Measurements from ENCODE around the gene NTN1. TPM values are rescaled to one million over a fixed set of nuclear protein-coding genes. Genes with fewer than 3 reads are reported as not detected.
"Not testable (repeated sequence)": the region's sequence is repeated elsewhere in the genome, so short reads cannot be mapped to it uniquely, and the experiment has no call there.

Gene NTN1
- total RNA-seq, 1 donor from 2014 or later = 0.41 TPM

DNA sequence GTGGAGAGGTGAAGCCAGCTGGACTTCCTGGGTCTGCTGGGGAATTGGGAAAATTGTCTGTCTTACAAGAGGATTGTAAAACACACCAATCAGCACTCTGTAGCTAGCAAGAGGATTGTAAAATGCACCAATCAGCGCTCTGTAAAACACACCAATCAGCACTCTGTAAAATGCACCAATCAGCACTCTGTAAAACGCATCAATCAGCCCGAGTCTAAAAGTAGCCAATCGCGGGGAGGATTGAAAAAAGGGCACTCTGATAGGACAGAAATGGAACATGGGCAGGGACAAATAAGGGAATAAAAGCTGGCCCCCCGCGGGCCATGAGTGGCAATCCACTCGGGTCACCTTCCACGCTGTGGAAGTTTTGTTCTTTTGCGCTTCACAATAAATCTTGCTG, 130.4 kb downstream of the NTN1 start:
- H3K36me3 Mint-ChIP-seq (ENCODE audit: low read depth); H3K4me3 Mint-ChIP-seq (ENCODE audit: low read depth); H3K9me3 Mint-ChIP-seq; DNase-seq (ENCODE audit: low spot score); H3K4me1 Mint-ChIP-seq (ENCODE audit: low read depth); H3K27ac Mint-ChIP-seq; H3K27me3 Mint-ChIP-seq (ENCODE audit: low read depth); intact Hi-C loops (cut with micrococcal nuclease): not testable (repeated sequence)

DNA sequence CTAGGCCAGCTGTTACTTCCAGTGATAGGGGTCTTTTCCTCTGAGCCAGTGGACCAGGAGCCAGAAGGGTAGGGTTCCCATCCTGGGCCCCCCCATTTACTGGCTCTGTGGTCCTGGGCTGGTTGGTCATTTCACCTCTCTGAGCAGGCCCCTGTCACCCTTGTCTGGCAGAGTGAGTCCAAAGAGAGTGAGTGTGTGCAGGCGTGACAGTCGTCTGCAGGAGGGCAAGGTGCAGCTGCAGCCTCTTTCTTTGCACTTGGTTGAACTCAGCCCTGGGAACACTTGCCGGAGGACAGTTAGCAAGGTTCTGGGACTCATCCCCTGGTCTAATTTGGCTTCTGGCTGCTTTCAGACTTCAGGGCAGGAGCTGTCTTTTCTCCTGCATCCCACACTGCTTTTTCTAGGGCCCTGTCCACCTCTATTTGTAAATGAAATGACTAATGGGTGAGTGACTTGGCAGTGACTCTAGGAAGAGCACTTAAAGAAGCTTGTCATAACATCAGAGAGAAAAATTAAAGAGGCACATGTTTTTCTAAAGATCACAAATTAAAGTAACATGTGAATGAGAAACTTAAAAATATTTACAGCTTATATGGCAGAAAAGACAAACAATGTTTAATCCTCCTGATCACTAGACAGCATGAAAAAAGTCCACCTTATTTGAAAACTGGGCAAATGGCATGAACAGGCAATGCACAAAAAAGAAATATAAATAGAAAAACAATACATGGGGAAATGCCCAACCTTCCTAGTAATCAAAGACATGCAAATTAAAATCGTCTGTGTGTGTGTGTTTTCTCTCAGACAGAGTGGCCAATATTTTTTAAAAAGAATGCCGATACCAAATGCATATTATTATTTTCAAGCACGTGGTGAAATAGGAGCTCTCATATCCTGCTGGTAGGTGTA, 137.5 kb downstream of the NTN1 start:
- DNase-seq (ENCODE audit: low spot score) = no peak
- no peak overlapping the region for H3K4me3 Mint-ChIP-seq (ENCODE audit: low read depth)
- no peaks in the 10 kb centered on the region for H3K4me1 Mint-ChIP-seq (ENCODE audit: low read depth)
- no peaks in the 10 kb centered on the region for H3K27me3 Mint-ChIP-seq (ENCODE audit: low read depth)
- no peak overlapping the region for H3K27ac Mint-ChIP-seq
- no peaks in the 10 kb centered on the region for H3K9me3 Mint-ChIP-seq
- no peaks in the 10 kb centered on the region for H3K36me3 Mint-ChIP-seq (ENCODE audit: low read depth)
- intact Hi-C loops (cut with micrococcal nuclease) = no loop called here

DNA sequence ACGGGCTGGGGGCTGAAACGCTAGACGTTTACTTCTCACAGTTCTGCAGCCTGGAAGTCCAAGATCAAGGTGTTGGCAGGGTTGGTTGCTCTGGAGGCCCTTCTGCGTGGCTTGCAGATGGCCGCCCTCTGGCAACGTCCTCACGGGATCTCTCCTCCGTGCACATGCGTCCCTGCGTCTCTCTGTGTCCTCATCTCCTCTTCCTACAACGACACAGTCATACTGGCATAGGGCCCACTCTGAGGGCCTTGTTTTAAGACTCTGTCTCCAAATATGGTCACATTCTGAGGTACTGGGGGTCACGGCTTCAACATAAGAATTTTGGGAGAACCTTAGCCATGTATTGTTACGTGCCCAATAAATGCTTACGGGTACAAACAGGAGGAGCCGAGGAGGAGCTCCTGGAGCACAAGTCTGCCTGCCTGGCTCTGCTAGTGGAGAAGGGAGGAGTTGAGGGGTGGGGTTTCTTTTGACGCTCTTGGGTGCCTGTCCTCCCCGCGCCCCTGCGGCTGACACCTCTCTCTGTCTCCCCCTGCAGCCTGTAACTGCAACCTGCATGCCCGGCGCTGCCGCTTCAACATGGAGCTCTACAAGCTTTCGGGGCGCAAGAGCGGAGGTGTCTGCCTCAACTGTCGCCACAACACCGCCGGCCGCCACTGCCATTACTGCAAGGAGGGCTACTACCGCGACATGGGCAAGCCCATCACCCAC, 141.1 kb downstream of the NTN1 start:
- H3K27me3 Mint-ChIP-seq (ENCODE audit: low read depth) = no peaks in the 10 kb centered on the region
- no peaks in the 10 kb centered on the region for H3K4me1 Mint-ChIP-seq (ENCODE audit: low read depth)
- intact Hi-C loops (cut with micrococcal nuclease) = no loop called here
- H3K9me3 Mint-ChIP-seq = no peaks in the 10 kb centered on the region
- H3K27ac Mint-ChIP-seq = no peak overlapping the region
- H3K36me3 Mint-ChIP-seq (ENCODE audit: low read depth) = no peaks in the 10 kb centered on the region
- no peak for DNase-seq (ENCODE audit: low spot score)
- no peak overlapping the region for H3K4me3 Mint-ChIP-seq (ENCODE audit: low read depth)

DNA sequence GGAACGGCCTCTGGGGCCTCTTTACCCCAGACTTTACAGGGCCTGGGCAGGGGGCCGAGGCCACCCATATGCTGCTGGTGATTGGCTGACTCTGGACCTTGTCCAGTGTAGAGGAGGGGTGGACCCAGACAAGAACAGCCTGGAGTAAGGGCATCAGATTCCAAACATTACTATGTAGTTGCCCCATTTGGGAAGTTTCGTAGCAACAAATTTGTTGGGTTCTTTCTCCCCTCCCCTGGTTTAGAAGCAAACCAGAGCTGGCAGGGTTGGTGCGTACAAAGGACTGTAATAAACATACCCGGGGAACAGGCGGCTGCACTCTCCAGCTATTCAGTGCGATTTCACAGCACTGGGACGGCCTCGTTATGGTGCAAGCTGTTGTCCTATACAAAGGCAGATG, 145.5 kb downstream of the NTN1 start:
- Mint-ChIP-seq H3K4me1 (ENCODE audit: low read depth) (peaks cover 2% of the 10 kb centered on the region), H3K9me3 (no peaks in the 10 kb centered on the region), H3K4me3 (ENCODE audit: low read depth) (no peak overlapping the region), H3K36me3 (ENCODE audit: low read depth) (no peaks in the 10 kb centered on the region), H3K27me3 (ENCODE audit: low read depth) (no peaks in the 10 kb centered on the region), H3K27ac (no peak overlapping the region)
- DNase-seq (ENCODE audit: low spot score) = no peak
- intact Hi-C loops (cut with micrococcal nuclease) = no loop called here

DNA sequence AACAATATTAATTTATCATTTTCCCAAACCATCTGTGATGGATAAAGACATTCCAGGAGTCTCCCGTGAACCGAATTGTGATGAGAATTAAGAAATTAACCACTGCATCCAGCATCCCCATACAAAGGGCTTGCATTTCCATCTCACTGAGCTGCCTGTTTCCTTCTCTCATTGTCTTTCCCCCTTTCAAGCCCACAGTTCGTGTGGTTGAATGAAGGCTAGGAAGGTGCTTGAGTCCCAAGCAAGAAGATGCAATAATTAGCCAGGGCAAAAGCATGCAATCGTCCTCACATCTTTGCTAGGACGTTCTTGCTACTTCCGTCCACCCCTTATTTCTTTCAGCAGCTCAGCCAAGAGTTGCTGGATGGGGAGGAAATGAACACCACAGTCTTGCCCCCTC, 146.1 kb downstream of the NTN1 start:
- no peak overlapping the region for H3K4me3 Mint-ChIP-seq (ENCODE audit: low read depth)
- intact Hi-C loops (cut with micrococcal nuclease) = no loop called here
- no peaks in the 10 kb centered on the region for H3K9me3 Mint-ChIP-seq
- no peaks in the 10 kb centered on the region for H3K27me3 Mint-ChIP-seq (ENCODE audit: low read depth)
- no peak overlapping the region for H3K27ac Mint-ChIP-seq
- DNase-seq (ENCODE audit: low spot score) = no peak
- no peaks in the 10 kb centered on the region for H3K36me3 Mint-ChIP-seq (ENCODE audit: low read depth)
- peaks cover 2% of the 10 kb centered on the region for H3K4me1 Mint-ChIP-seq (ENCODE audit: low read depth)

DNA sequence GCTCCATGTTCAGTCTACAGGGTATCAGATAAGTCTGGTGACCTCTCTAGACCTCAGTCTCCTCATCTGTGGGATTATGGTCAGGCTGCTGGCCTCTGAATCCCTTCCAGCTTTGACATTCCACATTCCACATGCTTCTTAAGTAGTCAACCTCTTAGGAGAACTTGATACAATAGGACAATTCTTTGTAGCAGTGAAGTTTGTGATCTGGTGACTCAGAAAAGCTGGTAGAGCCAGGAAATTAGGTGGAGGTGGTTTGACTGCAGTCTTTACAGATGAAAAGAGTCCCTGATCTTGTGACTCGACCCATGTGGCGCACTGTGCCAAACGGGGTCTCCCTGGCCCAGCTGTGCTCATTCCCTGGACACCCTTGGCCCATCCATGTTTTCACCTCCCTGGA, 147.8 kb downstream of the NTN1 start:
- no peaks in the 10 kb centered on the region for H3K36me3 Mint-ChIP-seq (ENCODE audit: low read depth)
- no peak overlapping the region for H3K4me3 Mint-ChIP-seq (ENCODE audit: low read depth)
- H3K27me3 Mint-ChIP-seq (ENCODE audit: low read depth) = peaks cover 2% of the 10 kb centered on the region
- H3K9me3 Mint-ChIP-seq = no peaks in the 10 kb centered on the region
- H3K4me1 Mint-ChIP-seq (ENCODE audit: low read depth) = peaks cover 2% of the 10 kb centered on the region
- DNase-seq (ENCODE audit: low spot score) = no peak
- intact Hi-C loops (cut with micrococcal nuclease) = no loop called here
- no peak overlapping the region for H3K27ac Mint-ChIP-seq

DNA sequence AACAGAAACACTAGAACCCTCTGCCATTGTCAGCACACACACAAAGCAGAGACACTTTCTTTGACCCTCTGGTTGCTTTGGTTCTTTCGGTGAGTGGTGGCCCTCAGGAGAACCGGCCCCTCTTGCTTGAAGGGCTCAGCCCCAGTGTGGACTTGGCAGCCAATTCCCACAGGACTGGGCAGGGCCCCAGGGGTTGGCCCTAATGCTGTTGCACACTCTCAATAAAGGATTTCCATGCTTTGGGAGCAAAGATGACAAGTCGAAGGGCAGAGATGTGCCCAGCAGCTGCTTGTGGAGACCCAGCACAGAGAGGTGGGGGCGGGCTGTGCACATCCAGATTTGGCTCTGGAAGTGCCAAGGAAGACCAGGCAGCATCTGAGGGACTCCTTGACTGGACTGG, 149.0 kb downstream of the NTN1 start:
- no peak overlapping the region for H3K27ac Mint-ChIP-seq
- H3K9me3 Mint-ChIP-seq = no peaks in the 10 kb centered on the region
- H3K27me3 Mint-ChIP-seq (ENCODE audit: low read depth) = peaks cover 2% of the 10 kb centered on the region
- intact Hi-C loops (cut with micrococcal nuclease) = no loop called here
- H3K4me3 Mint-ChIP-seq (ENCODE audit: low read depth) = no peak overlapping the region
- peaks cover 2% of the 10 kb centered on the region for H3K4me1 Mint-ChIP-seq (ENCODE audit: low read depth)
- no peak for DNase-seq (ENCODE audit: low spot score)
- H3K36me3 Mint-ChIP-seq (ENCODE audit: low read depth) = no peaks in the 10 kb centered on the region

DNA sequence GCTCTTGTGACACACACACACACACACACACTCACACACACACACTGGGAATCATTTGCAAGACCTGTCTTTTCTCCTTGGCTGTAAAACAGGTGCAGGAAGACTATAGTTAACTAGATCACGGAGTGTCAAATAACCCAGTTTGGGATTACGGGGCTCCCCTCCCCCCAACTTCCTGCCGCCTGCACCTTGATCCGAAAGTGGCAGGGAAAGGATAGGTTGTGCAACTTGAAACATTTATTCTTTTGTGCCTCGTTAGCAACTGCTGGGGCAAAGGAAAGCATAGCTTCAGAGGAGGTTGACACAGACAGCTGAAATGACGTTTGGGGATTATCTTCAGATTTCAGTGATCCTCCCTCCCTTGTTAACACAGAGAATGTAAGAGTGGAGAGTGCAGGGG, 149.5 kb downstream of the NTN1 start:
- H3K9me3 Mint-ChIP-seq = no peaks in the 10 kb centered on the region
- peaks cover 2% of the 10 kb centered on the region for H3K4me1 Mint-ChIP-seq (ENCODE audit: low read depth)
- no peak overlapping the region for H3K27ac Mint-ChIP-seq
- intact Hi-C loops (cut with micrococcal nuclease) = no loop called here
- no peak overlapping the region for H3K4me3 Mint-ChIP-seq (ENCODE audit: low read depth)
- H3K36me3 Mint-ChIP-seq (ENCODE audit: low read depth) = no peaks in the 10 kb centered on the region
- DNase-seq (ENCODE audit: low spot score) = no peak
- peaks cover 2% of the 10 kb centered on the region for H3K27me3 Mint-ChIP-seq (ENCODE audit: low read depth)

DNA sequence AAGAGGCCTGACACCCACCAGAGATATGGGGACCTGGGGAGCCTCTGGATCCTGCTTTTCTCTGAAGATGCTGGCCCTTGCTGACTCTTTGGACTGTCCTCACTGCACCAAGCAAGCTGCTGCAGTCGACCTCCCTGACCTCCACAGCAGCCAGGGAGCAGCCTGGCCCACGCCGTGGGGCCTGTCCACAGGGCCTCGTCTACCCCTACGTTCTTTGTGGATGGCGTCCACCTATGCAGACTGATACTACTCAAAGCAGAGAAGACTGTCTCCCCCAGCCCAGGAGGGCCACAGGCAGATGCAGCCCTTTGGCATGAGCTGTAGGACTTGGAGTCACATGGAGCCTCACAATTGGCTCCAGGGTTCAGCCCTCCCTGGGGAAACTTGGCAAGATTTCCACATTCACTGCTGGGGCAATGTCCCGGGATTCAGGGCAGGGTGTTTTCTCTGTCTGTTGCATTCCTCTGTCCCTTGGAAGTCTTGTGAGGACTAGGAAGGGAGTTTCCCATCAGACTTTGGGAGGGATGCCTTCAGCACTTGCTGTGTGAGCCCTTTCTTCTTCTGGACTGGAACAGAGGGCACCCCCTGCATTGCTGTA, 152.2 kb downstream of the NTN1 start:
- no peak overlapping the region for H3K4me3 Mint-ChIP-seq (ENCODE audit: low read depth)
- H3K27me3 Mint-ChIP-seq (ENCODE audit: low read depth) = peaks cover 2% of the 10 kb centered on the region
- H3K27ac Mint-ChIP-seq = no peak overlapping the region
- H3K36me3 Mint-ChIP-seq (ENCODE audit: low read depth) = no peaks in the 10 kb centered on the region
- intact Hi-C loops (cut with micrococcal nuclease) = no loop called here
- H3K4me1 Mint-ChIP-seq (ENCODE audit: low read depth) = peaks cover 8% of the 10 kb centered on the region
- no peak for DNase-seq (ENCODE audit: low spot score)
- no peaks in the 10 kb centered on the region for H3K9me3 Mint-ChIP-seq

DNA sequence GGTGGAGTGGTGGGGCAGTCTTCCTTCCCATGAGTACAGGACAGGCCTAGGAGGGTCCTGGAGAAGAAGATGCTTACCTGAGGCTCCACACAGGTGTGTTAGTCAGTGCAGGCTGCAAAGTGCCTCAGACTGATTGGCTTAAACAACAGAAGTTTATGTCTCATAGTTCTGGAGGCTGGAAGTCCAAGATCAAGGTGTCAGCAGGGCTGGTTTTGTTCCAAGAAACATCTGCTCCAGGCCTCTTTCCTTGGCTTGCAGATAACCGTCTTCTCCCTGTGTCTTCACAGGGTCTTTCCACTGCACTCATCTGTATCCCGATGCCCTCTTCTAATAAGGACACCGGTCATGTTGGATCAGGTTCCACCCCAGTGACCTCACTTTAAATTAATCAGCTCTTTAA, 153.0 kb downstream of the NTN1 start:
- Mint-ChIP-seq H3K4me1 (ENCODE audit: low read depth) (peaks cover 8% of the 10 kb centered on the region), H3K36me3 (ENCODE audit: low read depth) (no peaks in the 10 kb centered on the region), H3K4me3 (ENCODE audit: low read depth) (no peak overlapping the region), H3K9me3 (no peaks in the 10 kb centered on the region), H3K27me3 (ENCODE audit: low read depth) (peaks cover 2% of the 10 kb centered on the region), H3K27ac (no peak overlapping the region)
- intact Hi-C loops (cut with micrococcal nuclease) = no loop called here
- DNase-seq (ENCODE audit: low spot score) = no peak

DNA sequence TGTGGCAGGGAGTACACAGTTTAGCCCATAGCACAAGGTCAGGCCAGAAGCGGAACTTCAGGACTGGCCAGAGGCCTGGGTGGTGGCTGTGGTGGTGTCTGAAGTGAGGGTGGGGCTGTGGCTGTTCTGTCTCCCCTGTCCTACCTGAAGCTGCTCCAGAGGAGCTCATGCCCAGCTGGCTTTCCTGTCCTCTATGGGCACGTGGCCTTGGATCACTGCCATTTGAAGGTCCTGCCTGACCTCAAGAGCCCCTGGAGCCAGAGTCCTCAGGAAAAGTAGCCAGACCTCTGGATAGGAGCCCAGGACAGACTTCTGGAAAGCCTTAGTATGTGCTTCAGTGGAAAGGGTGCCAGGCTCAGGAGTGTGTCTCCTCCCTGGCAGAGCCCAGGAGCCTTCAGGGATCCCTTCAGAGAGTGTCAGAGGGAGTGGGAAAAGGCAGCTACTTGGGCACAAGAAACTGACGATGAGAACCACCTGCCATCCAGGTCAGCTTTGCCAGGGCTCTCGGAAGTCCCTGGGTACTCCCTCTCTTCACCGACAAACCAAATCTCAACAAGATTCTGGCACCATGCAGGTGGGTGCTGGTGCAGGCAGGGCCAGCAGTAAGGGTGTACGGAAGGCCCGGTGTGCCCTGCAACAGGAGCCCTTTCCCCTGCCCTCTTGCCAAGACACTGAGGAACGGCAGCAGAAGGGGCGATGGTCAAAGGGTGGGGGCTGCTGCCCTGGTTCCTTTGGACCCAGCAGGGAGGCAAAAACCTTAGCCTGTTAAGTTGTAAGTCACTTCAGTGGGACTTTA, 153.7 kb downstream of the NTN1 start:
- H3K9me3 Mint-ChIP-seq = no peaks in the 10 kb centered on the region
- DNase-seq (ENCODE audit: low spot score) = no peak
- intact Hi-C loops (cut with micrococcal nuclease) = no loop called here
- H3K4me3 Mint-ChIP-seq (ENCODE audit: low read depth) = no peak overlapping the region
- H3K4me1 Mint-ChIP-seq (ENCODE audit: low read depth) = peaks cover 8% of the 10 kb centered on the region
- H3K27ac Mint-ChIP-seq = no peak overlapping the region
- H3K36me3 Mint-ChIP-seq (ENCODE audit: low read depth) = no peaks in the 10 kb centered on the region
- peaks cover 2% of the 10 kb centered on the region for H3K27me3 Mint-ChIP-seq (ENCODE audit: low read depth)

DNA sequence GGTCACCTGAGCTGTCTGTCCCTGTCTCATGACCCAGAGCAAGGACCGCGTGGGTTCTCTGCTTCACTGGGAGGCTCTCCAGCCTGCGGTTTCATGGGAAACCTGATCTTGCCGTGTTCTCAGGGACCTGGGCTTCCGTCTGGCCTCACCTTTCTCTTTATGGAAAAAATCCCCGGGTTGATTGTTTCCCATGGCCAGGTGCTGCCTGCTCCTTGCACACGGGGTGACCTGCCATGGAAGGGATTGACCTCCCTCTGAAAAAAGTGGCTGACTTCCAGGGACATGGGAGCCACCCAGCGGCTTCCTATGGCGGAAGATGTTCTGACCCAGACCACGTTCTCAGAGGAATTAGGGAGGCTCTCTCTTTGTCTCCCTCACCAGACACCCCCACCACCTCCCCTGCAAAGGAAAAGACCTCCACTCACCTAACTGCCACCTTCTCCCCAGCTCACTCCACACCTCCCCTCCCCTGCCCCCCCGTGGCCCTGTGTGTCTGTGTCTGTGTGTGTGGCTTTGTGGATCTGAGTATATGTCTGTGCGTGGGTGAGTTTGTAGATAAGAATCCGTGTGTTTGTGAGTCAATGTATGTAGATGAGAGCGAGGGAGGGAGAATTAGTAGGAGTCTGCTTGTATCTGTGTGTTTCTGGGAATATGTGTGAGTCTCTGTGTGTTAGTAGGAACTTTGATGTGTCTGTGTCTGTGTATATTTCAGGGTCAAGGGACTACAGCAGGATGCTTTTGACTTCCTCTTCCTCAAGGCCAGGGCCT, 154.6 kb downstream of the NTN1 start:
- intact Hi-C loops (cut with micrococcal nuclease) = no loop called here
- H3K4me1 Mint-ChIP-seq (ENCODE audit: low read depth) = peaks cover 8% of the 10 kb centered on the region
- H3K27ac Mint-ChIP-seq = no peak overlapping the region
- peaks cover 2% of the 10 kb centered on the region for H3K27me3 Mint-ChIP-seq (ENCODE audit: low read depth)
- H3K4me3 Mint-ChIP-seq (ENCODE audit: low read depth) = no peak overlapping the region
- no peaks in the 10 kb centered on the region for H3K36me3 Mint-ChIP-seq (ENCODE audit: low read depth)
- DNase-seq (ENCODE audit: low spot score) = no peak
- H3K9me3 Mint-ChIP-seq = no peaks in the 10 kb centered on the region
